Measurements from ENCODE around the gene PTPRD.

Gene PTPRD

GRCh38 chr9:8332871-8333270 lies 2279.9 kb downstream of the PTPRD start:
- no peak for DNase-seq

DNA sequence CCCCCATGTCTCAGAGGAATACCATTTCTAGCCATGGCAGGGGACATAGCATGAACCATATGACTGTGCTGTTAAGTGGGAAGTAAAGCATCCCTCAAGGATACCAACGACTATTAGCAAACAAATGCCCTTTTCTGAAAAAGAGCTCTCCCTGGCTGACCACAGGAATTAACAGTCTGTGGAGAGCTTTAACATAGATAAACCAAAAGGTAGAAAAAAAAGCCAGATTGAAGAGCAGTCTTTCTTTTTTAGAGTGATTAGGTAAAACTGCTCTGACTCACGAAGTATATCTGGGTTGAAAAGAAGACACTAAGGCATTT lies 2280.5 kb downstream of the PTPRD start:
- DNase-seq: no peak

DNA sequence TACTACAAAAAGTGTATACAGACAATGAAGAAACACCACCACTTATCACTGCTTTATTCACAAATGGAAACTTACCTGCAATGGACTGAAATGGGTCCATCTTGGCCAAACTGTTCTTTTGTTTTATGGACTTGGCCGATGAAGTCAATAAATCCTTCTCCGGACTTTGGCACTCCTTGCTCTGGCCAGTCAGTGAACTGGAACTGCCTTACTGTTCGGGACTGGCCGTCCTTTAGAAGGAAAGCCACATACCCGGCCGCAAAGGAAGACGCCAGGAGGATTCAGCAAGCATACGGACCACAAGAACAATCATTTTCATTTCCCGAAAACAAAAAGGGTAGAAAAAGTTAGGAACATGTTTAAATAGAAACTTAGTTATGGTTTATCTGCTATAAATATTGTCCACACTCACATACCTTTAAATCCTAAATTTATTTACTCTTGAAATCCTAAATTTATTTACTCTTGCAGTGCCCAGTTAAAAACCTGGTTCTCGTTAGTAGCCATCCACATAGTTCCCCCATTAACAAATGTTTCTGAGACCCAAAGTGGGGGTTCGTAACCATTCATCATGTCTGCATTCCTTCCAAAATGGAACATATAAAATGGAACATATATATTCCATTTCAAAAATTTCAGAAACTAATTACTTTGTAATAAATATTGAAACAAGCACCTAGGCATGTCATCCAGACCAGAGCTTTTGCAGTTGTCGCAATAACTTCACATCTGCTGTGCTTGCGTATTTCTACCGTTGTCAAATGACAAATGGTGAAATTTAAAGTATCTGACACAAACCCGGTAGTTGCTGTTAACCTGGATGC lies 2281.1 kb downstream of the PTPRD start:
- no peak for DNase-seq

- DNase-seq: no peak
Measured at GRCh38 chr9:8329561-8330283, 2283.1 kb downstream of the PTPRD start.

GRCh38 chr9:8315211-8315610 lies 2297.6 kb downstream of the PTPRD start:
- no peak for DNase-seq

DNA sequence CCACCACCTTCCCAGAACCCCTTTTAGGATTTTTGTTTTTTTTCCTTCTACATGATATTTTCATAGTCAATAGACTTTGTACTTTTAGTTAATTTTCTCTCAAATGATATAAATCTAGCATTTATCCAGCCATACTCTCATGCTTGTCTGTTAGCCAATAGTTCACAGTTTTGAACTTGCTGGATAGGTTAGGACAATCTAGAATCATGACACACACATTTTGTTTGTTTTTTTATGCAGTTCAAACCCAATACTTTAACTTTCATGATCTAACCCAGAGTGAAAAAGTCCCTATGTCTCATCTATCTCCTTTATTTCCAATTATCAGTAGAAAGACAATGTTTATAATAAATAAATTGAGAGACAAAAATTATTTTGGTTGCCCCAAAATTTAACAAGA lies 2303.5 kb downstream of the PTPRD start:
- DNase-seq: no peak

- no peak for DNase-seq
Measured at GRCh38 chr9:8304720-8305119, 2308.1 kb downstream of the PTPRD start.

- DNase-seq: no peak
Measured at GRCh38 chr9:8301296-8301695, 2311.5 kb downstream of the PTPRD start.

DNA sequence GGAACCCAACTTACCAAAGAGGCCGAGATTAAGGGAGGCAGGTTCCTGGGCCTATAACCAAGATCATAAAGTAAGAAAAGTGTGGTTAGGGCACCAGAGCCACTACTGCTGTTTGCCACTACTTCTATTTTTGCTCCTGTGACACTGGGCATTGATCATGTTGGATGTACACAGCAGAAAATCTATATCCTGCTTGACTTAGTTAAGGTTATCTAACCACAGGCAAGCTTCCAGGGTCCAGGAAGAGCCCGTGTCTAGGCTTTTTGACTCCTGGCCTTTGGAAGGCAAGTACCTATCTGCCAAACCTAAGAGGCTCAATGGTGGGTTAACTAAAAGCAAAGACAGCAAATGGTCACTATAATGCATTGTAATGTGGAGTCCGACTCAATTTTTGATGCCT lies 2315.8 kb downstream of the PTPRD start:
- no peak for DNase-seq

GRCh38 chr9:8292657-8293056 lies 2320.1 kb downstream of the PTPRD start:
- DNase-seq: no peak

DNA sequence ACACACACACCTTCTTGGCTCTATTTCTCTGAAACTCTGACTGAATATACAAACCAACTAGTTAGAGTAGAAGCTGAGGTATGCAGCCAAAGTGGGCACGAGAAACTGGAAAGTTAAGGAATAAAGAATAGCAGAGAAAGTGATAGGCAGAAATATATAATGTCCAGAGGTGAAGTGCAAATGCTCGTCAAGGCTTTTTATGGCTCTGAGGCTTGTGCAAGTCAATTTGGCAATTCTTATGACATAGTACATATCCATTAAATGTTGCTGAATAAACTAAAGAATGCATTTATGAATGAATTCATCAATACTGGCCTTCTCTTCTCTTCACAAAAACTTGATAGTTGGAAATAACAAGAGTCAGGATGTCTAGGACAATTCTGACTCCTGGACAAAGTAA lies 2323.1 kb downstream of the PTPRD start:
- no peak for DNase-seq

DNA sequence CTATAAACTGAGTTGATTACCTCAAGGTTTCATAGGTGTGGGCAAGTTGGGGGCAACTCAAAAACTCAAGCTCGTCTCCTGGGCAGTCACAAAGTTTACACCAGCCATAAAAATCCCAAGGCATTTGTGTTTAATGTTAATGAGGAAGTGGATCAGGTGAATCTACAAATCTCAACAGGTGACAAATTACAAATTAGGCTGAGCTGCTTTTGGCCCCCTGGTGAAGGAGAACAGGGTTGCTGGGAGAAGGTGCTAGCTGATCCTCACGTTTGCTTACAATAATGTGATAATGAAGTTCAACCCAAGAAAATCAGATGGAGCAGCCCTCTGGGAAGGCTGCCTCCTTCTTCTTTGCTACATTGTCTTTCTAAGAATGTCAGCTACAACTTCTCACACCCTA lies 2324.8 kb downstream of the PTPRD start:
- no peak for DNase-seq

DNA sequence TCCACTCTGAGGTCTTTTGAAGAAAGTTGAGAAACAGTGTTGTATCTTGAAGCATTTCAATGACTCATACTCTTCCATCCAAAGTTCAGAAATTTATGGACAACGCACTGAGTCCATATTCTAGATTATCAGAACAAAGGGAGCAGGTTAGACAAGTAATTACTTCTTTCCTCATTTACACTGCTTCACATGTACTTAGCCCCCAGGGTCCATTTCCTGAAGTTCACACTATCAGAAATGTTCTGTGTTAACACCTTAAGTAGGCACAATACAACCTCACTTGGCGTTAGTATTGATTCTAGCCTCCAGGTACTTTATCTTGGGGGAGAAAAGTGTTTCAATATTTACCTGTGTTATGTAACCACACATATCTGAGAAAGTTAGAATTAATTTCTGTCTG lies 2325.3 kb downstream of the PTPRD start:
- DNase-seq: no peak

- no peak for DNase-seq
Measured at GRCh38 chr9:8284884-8285283, 2327.9 kb downstream of the PTPRD start.

DNA sequence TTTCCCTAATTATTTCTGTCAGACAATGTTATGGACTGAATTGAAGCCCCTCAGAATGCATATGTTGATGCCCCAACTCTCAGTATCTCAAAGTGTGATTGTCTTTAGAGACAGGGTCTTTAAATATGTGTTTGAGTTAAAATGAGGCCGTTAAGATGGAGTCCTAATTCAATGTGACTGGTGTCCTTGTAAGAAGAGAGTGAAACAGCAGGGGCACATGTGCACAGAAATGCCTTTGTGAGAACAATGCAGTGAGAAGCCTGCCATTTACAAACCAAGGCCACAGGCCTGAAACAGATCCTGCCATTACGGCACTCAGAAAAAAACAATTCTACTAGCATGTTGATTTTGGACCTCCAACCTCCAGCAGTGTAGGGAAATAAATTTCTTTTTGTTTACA lies 2330.3 kb downstream of the PTPRD start:
- DNase-seq: no peak

- no peak for DNase-seq
Measured at GRCh38 chr9:8280811-8281210, 2332.0 kb downstream of the PTPRD start.

- DNase-seq: no peak
Measured at GRCh38 chr9:8278048-8278447, 2334.8 kb downstream of the PTPRD start.

GRCh38 chr9:8270235-8270634 lies 2342.6 kb downstream of the PTPRD start:
- no peak for DNase-seq

DNA sequence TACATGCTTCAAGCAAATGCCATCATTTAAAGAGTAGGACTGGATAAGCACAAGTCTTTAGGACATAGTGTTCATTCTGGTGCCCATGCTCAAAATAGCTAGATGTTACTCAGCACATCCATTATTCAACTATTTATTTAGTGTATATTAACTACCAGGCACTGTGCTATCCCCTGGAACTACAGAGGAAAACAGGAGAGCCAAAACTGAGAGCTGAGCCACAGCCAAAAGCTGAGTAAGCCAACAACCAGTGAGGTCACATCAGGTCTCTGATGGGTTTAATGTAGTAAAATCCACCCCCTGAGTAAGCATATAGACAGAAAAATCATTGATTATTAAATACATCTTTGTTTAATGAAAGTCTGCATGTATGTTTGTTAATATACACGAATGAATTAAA lies 2343.9 kb downstream of the PTPRD start:
- no peak for DNase-seq

DNA sequence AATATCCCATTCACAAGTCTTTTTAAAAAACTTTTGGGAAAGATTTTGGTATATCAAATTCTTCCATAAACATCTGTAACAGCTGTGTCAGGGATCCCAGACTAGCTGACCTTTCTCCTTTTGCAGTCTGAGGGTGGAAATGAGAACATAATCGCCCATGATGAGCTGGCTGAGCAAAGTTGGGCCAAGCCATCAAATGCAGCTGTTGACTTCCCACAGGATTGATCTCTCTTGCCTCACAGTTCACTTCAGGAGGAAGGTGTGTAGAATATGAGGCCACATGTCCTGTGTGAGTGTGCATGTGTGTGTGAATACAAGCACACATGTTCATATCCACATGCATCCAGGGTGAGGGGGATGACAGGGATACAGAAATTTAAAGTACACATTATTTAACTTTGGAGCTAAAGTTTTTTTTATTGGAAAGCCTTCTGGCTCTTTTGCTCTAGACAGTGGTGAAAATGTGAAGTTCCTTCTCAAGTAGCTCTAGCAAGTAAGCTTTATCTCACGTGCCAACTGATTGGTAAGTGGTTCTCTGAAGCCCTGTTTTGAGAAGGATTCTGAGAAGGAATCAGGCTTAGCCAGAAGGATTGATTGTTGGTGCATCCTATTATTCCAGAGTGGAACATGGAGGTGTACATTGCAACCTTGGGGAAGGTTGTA lies 2344.5 kb downstream of the PTPRD start:
- DNase-seq: no peak

- no peak for DNase-seq
Measured at GRCh38 chr9:8267636-8268035, 2345.2 kb downstream of the PTPRD start.

- no peak for DNase-seq
Measured at GRCh38 chr9:8266861-8267260, 2345.9 kb downstream of the PTPRD start.

DNA sequence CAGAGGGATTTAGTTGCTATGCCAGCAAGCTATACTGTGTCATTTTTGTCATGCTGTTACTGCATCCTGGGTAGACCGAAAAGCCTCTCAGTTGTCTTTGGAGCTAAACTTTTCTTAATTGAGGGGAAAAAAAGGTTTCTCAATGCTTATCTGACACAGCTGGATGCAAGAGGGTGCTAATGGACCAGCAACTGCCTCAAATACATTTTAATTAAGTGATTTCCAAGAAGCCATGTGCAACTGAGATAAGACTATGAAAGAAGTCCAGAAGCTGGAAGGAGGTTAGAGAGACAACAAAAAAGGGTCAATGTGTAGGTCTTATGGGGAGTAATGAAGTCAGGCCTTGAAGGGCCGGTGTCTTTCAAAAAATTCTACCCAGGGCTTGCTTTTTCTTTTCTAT lies 2347.5 kb downstream of the PTPRD start:
- DNase-seq: no peak
